HepG2 (cell line): Measurements from ENCODE around the gene HYAL1. TPM values are rescaled to one million over a fixed set of nuclear protein-coding genes. Genes with fewer than 3 reads are reported as not detected.

Experiments used
- ATF1 ChIP-seq: IDR thresholded peaks from 2 replicates; pipeline ENCODE4 v1.6.1; 2016; ENCODE audit warnings: mild to moderate bottlenecking, control low read depth
- ATF5 ChIP-seq: sonication (generic); formaldehyde crosslinking; IDR thresholded peaks from 2 replicates; pipeline ENCODE4 v1.4.0; 2020; ENCODE audit warnings: mild to moderate bottlenecking, low read depth, missing genetic modification reagents
- CTCF ChIP-seq: sonication (generic); formaldehyde crosslinking; IDR thresholded peaks from 2 replicates; pipeline ENCODE4 v1.5.0; 2020; ENCODE audit warnings: mild to moderate bottlenecking, missing genetic modification reagents, moderate library complexity
- NCOA1 ChIP-seq: sonication (generic); formaldehyde crosslinking; IDR thresholded peaks from 2 replicates; pipeline ENCODE4 v1.9.0; 2021; ENCODE audit warnings: missing genetic modification reagents
- PAXIP1 ChIP-seq: sonication (generic); formaldehyde crosslinking; conservative IDR thresholded peaks from 2 replicates; pipeline ENCODE4 v1.4.0; 2020; ENCODE audit warnings: mild to moderate bottlenecking, missing genetic modification reagents, moderate library complexity
- SALL2 ChIP-seq: sonication (generic); formaldehyde crosslinking; IDR thresholded peaks from 2 replicates; pipeline ENCODE4 v1.8.1; 2023; ENCODE audit warnings: mild to moderate bottlenecking, missing genetic modification reagents, inconsistent platforms
- TAF1 ChIP-seq: sonication (generic); formaldehyde crosslinking; IDR thresholded peaks from 2 replicates; pipeline ENCODE4 v1.4.0; 2020; ENCODE audit warnings: missing genetic modification reagents
- TFAP4 ChIP-seq: sonication (generic); IDR thresholded peaks from 2 replicates; pipeline ENCODE4 v1.6.1; 2016; ENCODE audit warnings: low read depth, borderline replicate concordance
- ZBTB1 ChIP-seq: sonication (generic); formaldehyde crosslinking; IDR thresholded peaks from 2 replicates; pipeline ENCODE4 v1.4.0; 2020; ENCODE audit warnings: missing genetic modification reagents, borderline replicate concordance
- ZBTB4 ChIP-seq: sonication (generic); formaldehyde crosslinking; IDR thresholded peaks from 2 replicates; pipeline ENCODE4 v1.4.0; 2020; ENCODE audit warnings: missing genetic modification reagents, mild to moderate bottlenecking, borderline replicate concordance
- ZBTB42 ChIP-seq: sonication (generic); formaldehyde crosslinking; IDR thresholded peaks from 2 replicates; pipeline ENCODE4 v1.5.0; 2020; ENCODE audit warnings: mild to moderate bottlenecking, missing genetic modification reagents
- ZNF180 ChIP-seq: sonication (generic); formaldehyde crosslinking; IDR thresholded peaks from 2 replicates; pipeline ENCODE4 v1.4.0; 2020; ENCODE audit warnings: low read depth, missing genetic modification reagents, borderline replicate concordance
- ZNF354B ChIP-seq: sonication (generic); formaldehyde crosslinking; IDR thresholded peaks from 2 replicates; pipeline ENCODE4 v1.8.0; 2022; ENCODE audit warnings: mild to moderate bottlenecking, missing genetic modification reagents
- ZNF543 ChIP-seq: sonication (generic); formaldehyde crosslinking; IDR thresholded peaks from 2 replicates; pipeline ENCODE4 v1.4.0; 2020; ENCODE audit warnings: mild to moderate bottlenecking, missing genetic modification reagents
- ZNF704 ChIP-seq: sonication (generic); formaldehyde crosslinking; IDR thresholded peaks from 2 replicates; pipeline ENCODE4 v1.8.1; 2023; ENCODE audit warnings: mild to moderate bottlenecking, inconsistent platforms, moderate library complexity, missing genetic modification reagents, borderline replicate concordance
- ZNF724P ChIP-seq: sonication (generic); formaldehyde crosslinking; IDR thresholded peaks from 2 replicates; pipeline ENCODE4 v1.8.0; 2022; ENCODE audit warnings: missing genetic modification reagents, borderline replicate concordance
- ZSCAN9 ChIP-seq: IDR thresholded peaks from 2 replicates; pipeline ENCODE4 v1.6.1; 2016; ENCODE audit warnings: borderline replicate concordance
- polyA plus RNA-seq, 8 experiments: library from polyadenylated mRNA; depleted of rRNA in 3 of 8; stranded (reverse) in 7 of 8; unstranded in 1 of 8; fragments of >200 nt; fragmentation: Illumina TruSeq in 4 of 8; extraction: Trizol in 4 of 8; gene quantifications; 2 replicates each; pipeline versions ENCODE4 v1.2.1 to v1.2.3, GENCODE V29; 2011 to 2016; ENCODE audit warnings: low read depth in 4 of 8, missing spikeins in 1 of 8, mixed read lengths in 1 of 8; ENCODE audit not compliant: insufficient read depth in 1 of 8
- total RNA-seq, 5 experiments: library from RNA; depleted of rRNA; stranded (reverse); fragments of >200 nt; fragmentation: Illumina TruSeq; extraction: Trizol; gene quantifications; 2 replicates each; pipeline ENCODE4 v1.2.3, GENCODE V29; 2016; ENCODE audit warnings: low read depth in 1 of 5

HYAL1 gene
- total and polyA plus RNA-seq, 2 of the 13 experiments (the other 11 are each of a cell fraction or from before 2014, with no cell fraction given) = 76.5 to 193 TPM

GRCh38 chr3:50342813-50343633, 39.6 kb upstream of the HYAL1 start (continued):
- TF ChIP-seq ZBTB4 (CRISPR knock-in tag) = 0 out of 2 replicates have a peak, but pooled peaks have one; percentile 32
- TF ChIP-seq ATF1 (CRISPR knock-in tag) = no peak
- no peak for TF ChIP-seq SALL2
- TF ChIP-seq ZBTB42 = no peak
- TF ChIP-seq ZNF354B (CRISPR knock-in tag) = no peak
- TF ChIP-seq TFAP4 = no peak
- TF ChIP-seq ZNF543 (CRISPR knock-in tag) = no peak
- TF ChIP-seq TAF1 = no peak
- TF ChIP-seq ZNF704 (CRISPR knock-in tag) = no peak
- TF ChIP-seq ZBTB1 (CRISPR knock-in tag) = no peak
- TF ChIP-seq ZNF724P (CRISPR knock-in tag) = no peak
- TF ChIP-seq NCOA1 (CRISPR knock-in tag) = no peak
- no peak for TF ChIP-seq ZSCAN9 (CRISPR knock-in tag)
- no peak for TF ChIP-seq PAXIP1
- TF ChIP-seq ATF5 (CRISPR knock-in tag) = no peak
- peak; percentile 56 for TF ChIP-seq CTCF (CRISPR knock-in tag)
- TF ChIP-seq ZNF180 (CRISPR knock-in tag) = no peak
